ENCODE data around the gene PACRG.

- TF ChIP-seq TAF1 (IDR thresholded peaks at IDR 0.05; ENCODE audit: borderline replicate concordance, insufficient read depth, low read length) (no peak), REST (IDR thresholded peaks at IDR 0.05; ENCODE audit: insufficient read depth in 1 of 2, low read depth in 2 of 2, low read length in 2 of 2) (no peak), FOXP2 (optimal IDR thresholded peaks at IDR 0.05; ENCODE audit: borderline replicate concordance, extremely low read depth, extremely low read length, insufficient read depth) (no peak), POLR2AphosphoS5 (IDR thresholded peaks at IDR 0.05; ENCODE audit: low read depth, low read length) (no peak)
These were observed 310.5 kb downstream of the PACRG start for GRCh38 chr6:163038317-163038716.
